IPS-20b (cell line): Measurements from ENCODE around the gene CEBPG.

ENCODE experiments used
- H3K27ac ChIP-seq: one replicate; pipeline ENCODE4 v1.5.1; 2013; ENCODE audit warnings: low read length
- H3K27me3 ChIP-seq: 2 replicates; pipeline ENCODE4 v1.6.1; 2013; ENCODE audit warnings: mild to moderate bottlenecking, low read length, inconsistent platforms; ENCODE audit not compliant: insufficient read depth
- H3K36me3 ChIP-seq: 2 replicates; pipeline ENCODE4 v1.6.1; 2013; ENCODE audit warnings: low read depth, mild to moderate bottlenecking, inconsistent platforms, low read length, moderate library complexity; ENCODE audit not compliant: insufficient read depth
- H3K4me1 ChIP-seq: 2 replicates; pipeline ENCODE4 v1.6.1; 2013; ENCODE audit warnings: mild to moderate bottlenecking, control low read depth, inconsistent platforms, low read length, moderate library complexity; ENCODE audit not compliant: insufficient read depth
- H3K4me3 ChIP-seq: 2 replicates; pipeline ENCODE4 v1.5.1; 2013; ENCODE audit warnings: mild to moderate bottlenecking, low read length, inconsistent platforms
- H3K9ac ChIP-seq: 2 replicates; pipeline ENCODE4 v1.6.1; 2013; ENCODE audit warnings: low read depth, mild to moderate bottlenecking, inconsistent platforms, low read length, moderate library complexity
- H3K9me3 ChIP-seq: 2 replicates; pipeline ENCODE4 v1.6.1; 2013; ENCODE audit warnings: mild to moderate bottlenecking, low read depth, low read length, inconsistent platforms; ENCODE audit not compliant: insufficient read depth

The CEBPG gene

GRCh38 chr19:33340991-33341390 lies 32.5 kb upstream of the CEBPG start:
- Histone ChIP-seq H3K27ac (no peak overlapping the region), H3K9me3 (no peaks in the 10 kb centered on the region), H3K27me3 (no peaks in the 10 kb centered on the region), H3K36me3 (no peaks in the 10 kb centered on the region), H3K9ac (no peak overlapping the region), H3K4me3 (no peak overlapping the region), H3K4me1 (no peaks in the 10 kb centered on the region; the same call in 1 of the 2 replicates)

- no peak overlapping the region for H3K4me3 ChIP-seq
- no peaks in the 10 kb centered on the region for H3K9me3 ChIP-seq
- H3K9ac ChIP-seq, result no peak overlapping the region
- H3K27ac ChIP-seq, result no peak overlapping the region
- no peaks in the 10 kb centered on the region; the same call in 1 of the 2 replicates for H3K4me1 ChIP-seq
- no peaks in the 10 kb centered on the region for H3K36me3 ChIP-seq
- no peaks in the 10 kb centered on the region for H3K27me3 ChIP-seq
These were observed 30.2 kb upstream of the CEBPG start for GRCh38 chr19:33343301-33343700.

GRCh38 chr19:33343859-33344572 lies 29.5 kb upstream of the CEBPG start:
- Histone ChIP-seq H3K27me3 (no peaks in the 10 kb centered on the region), H3K4me1 (no peaks in the 10 kb centered on the region; the same call in 1 of the 2 replicates), H3K9ac (no peak overlapping the region), H3K36me3 (no peaks in the 10 kb centered on the region), H3K4me3 (no peak overlapping the region), H3K9me3 (no peaks in the 10 kb centered on the region), H3K27ac (no peak overlapping the region)

- H3K9ac ChIP-seq, result no peak overlapping the region
- no peaks in the 10 kb centered on the region; the same call in 1 of the 2 replicates for H3K4me1 ChIP-seq
These were observed 29.0 kb upstream of the CEBPG start for GRCh38 chr19:33344573-33344925.

GRCh38 chr19:33345163-33345562 lies 28.3 kb upstream of the CEBPG start:
- Histone ChIP-seq H3K36me3 (no peaks in the 10 kb centered on the region), H3K4me1 (no peaks in the 10 kb centered on the region; the same call in 1 of the 2 replicates), H3K9ac (no peak overlapping the region), H3K9me3 (no peaks in the 10 kb centered on the region), H3K4me3 (no peak overlapping the region), H3K27ac (no peak overlapping the region), H3K27me3 (no peaks in the 10 kb centered on the region)

More at GRCh38 chr19:33344573-33344925, 29.0 kb upstream of the CEBPG start:
- H3K4me3 ChIP-seq, result no peak overlapping the region
- no peak overlapping the region for H3K27ac ChIP-seq
- H3K36me3 ChIP-seq, result no peaks in the 10 kb centered on the region
- H3K27me3 ChIP-seq, result no peaks in the 10 kb centered on the region
- H3K9me3 ChIP-seq, result no peaks in the 10 kb centered on the region

GRCh38 chr19:33346665-33347064 lies 26.8 kb upstream of the CEBPG start:
- Histone ChIP-seq H3K9me3 (no peaks in the 10 kb centered on the region), H3K27me3 (no peaks in the 10 kb centered on the region), H3K27ac (no peak overlapping the region), H3K4me1 (no peaks in the 10 kb centered on the region; the same call in 1 of the 2 replicates), H3K36me3 (no peaks in the 10 kb centered on the region), H3K9ac (no peak overlapping the region), H3K4me3 (no peak overlapping the region)

GRCh38 chr19:33347300-33347699 lies 26.2 kb upstream of the CEBPG start:
- Histone ChIP-seq H3K27ac (no peak overlapping the region), H3K9ac (no peak overlapping the region), H3K27me3 (no peaks in the 10 kb centered on the region), H3K4me3 (no peak overlapping the region), H3K9me3 (no peaks in the 10 kb centered on the region), H3K36me3 (no peaks in the 10 kb centered on the region), H3K4me1 (no peaks in the 10 kb centered on the region; the same call in 1 of the 2 replicates)

GRCh38 chr19:33348301-33349010 lies 25.1 kb upstream of the CEBPG start:
- Histone ChIP-seq H3K9me3 (no peaks in the 10 kb centered on the region), H3K36me3 (no peaks in the 10 kb centered on the region), H3K4me1 (no peaks in the 10 kb centered on the region; the same call in 1 of the 2 replicates), H3K9ac (no peak overlapping the region), H3K4me3 (no peak overlapping the region), H3K27ac (no peak overlapping the region), H3K27me3 (no peaks in the 10 kb centered on the region)

- H3K27me3 ChIP-seq, result no peaks in the 10 kb centered on the region
- H3K27ac ChIP-seq, result no peak overlapping the region
- H3K9me3 ChIP-seq, result no peaks in the 10 kb centered on the region
- H3K9ac ChIP-seq, result no peak overlapping the region
- no peaks in the 10 kb centered on the region for H3K36me3 ChIP-seq
- no peaks in the 10 kb centered on the region for H3K4me1 ChIP-seq
- no peak overlapping the region for H3K4me3 ChIP-seq
These were observed 23.9 kb upstream of the CEBPG start for GRCh38 chr19:33349319-33350289.

GRCh38 chr19:33350538-33351309 lies 22.8 kb upstream of the CEBPG start:
- Histone ChIP-seq H3K36me3 (no peaks in the 10 kb centered on the region), H3K27ac (no peak overlapping the region), H3K9me3 (peaks cover 2% of the 10 kb centered on the region; the same call in 1 of the 2 replicates), H3K4me3 (no peak overlapping the region), H3K27me3 (no peaks in the 10 kb centered on the region), H3K4me1 (no peaks in the 10 kb centered on the region), H3K9ac (no peak overlapping the region)

- Histone ChIP-seq H3K27me3 (no peaks in the 10 kb centered on the region; the same call in 1 of the 2 replicates), H3K9ac (no peak overlapping the region), H3K27ac (no peak overlapping the region), H3K36me3 (no peaks in the 10 kb centered on the region), H3K9me3 (peaks cover 4% of the 10 kb centered on the region; the same call in 1 of the 2 replicates), H3K4me1 (no peaks in the 10 kb centered on the region), H3K4me3 (no peak overlapping the region)
These were observed 18.0 kb upstream of the CEBPG start for GRCh38 chr19:33355535-33355934.
